Lower lobe of right lung (tissue), 2 donors: ENCODE data around the gene STK32A. TPM values are rescaled to one million over a fixed set of nuclear protein-coding genes. Genes with fewer than 3 reads are reported as not detected.

Experiments
- ATAC-seq, 2 donors: fragments of 200-7000 bp; cut with Tn5 transposase; one replicate each; pipeline ENCODE4 v1.9.1; 2020 to 2022; ENCODE audit warnings: mild to moderate bottlenecking in 2 of 2, moderate library complexity in 2 of 2
- DNase-seq: peaks from one replicate; pipeline ENCODE4 v3.0.0-alpha.2; 2020
- H3K27ac ChIP-seq: fragments of 200-600 bp; one replicate; pipeline ENCODE4 v1.8.0; 2022
- H3K27me3 ChIP-seq: fragments of 200-600 bp; one replicate; pipeline ENCODE4 v1.8.0; 2022; ENCODE audit warnings: low read depth
- H3K36me3 ChIP-seq: fragments of 200-600 bp; one replicate; pipeline ENCODE4 v1.8.0; 2022; ENCODE audit warnings: mild to moderate bottlenecking
- H3K4me1 ChIP-seq: fragments of 200-600 bp; one replicate; pipeline ENCODE4 v1.8.0; 2022
- H3K4me3 ChIP-seq: fragments of 200-600 bp; one replicate; pipeline ENCODE4 v1.8.0; 2022; ENCODE audit warnings: mild to moderate bottlenecking
- H3K9me3 ChIP-seq: fragments of 200-600 bp; one replicate; pipeline ENCODE4 v1.8.0; 2022
- CTCF ChIP-seq: fragments of 200-600 bp; IDR thresholded peaks from one replicate; pipeline ENCODE4 v1.8.0; 2022; ENCODE audit warnings: antibody characterized with exemption, mild to moderate bottlenecking
- intact Hi-C: fragments of 100-400 bp; cut with DNase I; formaldehyde crosslinking; loops from one replicate; pipeline ENCODE4 v1.11.0; 2022
- total RNA-seq: library from RNA; stranded (reverse); fragmentation: NEBNext Ultra II Directional; extraction: Animal tissue kit (Norgen Biotek cat#: 25700); gene quantifications from one replicate; pipeline ENCODE4 v1.2.1, GENCODE V29; 2021
- donor health status: DM: no; HTN: yes; CAD: no; lungs with severe emphysema.

The STK32A gene
- total RNA-seq, 1 donor from 2014 or later: 2.9 TPM

- Histone ChIP-seq H3K4me1 (no peaks in the 10 kb centered on the region), H3K4me3 (no peak overlapping the region), H3K36me3 (no peaks in the 10 kb centered on the region), H3K9me3 (no peaks in the 10 kb centered on the region), H3K27me3 (no peaks in the 10 kb centered on the region), H3K27ac (no peak overlapping the region)
- no peak for TF ChIP-seq CTCF
- ATAC-seq (no peak), DNase-seq (no peak)
- intact Hi-C loops: no loop called here
Observed at GRCh38 chr5:147267082-147267832, 32.4 kb downstream of the STK32A start.

GRCh38 chr5:147276497-147276896, 41.7 kb downstream of the STK32A start:
- no peaks in the 10 kb centered on the region for H3K9me3 ChIP-seq
- no peak overlapping the region for H3K4me3 ChIP-seq
- H3K36me3 ChIP-seq: no peaks in the 10 kb centered on the region
- no peak overlapping the region for H3K27ac ChIP-seq
- H3K27me3 ChIP-seq: no peaks in the 10 kb centered on the region
- ATAC-seq (peak; percentile 48 to 82), DNase-seq (no peak)
- intact Hi-C loops: no loop called here
- no peak for TF ChIP-seq CTCF
- H3K4me1 ChIP-seq: no peaks in the 10 kb centered on the region

DNA sequence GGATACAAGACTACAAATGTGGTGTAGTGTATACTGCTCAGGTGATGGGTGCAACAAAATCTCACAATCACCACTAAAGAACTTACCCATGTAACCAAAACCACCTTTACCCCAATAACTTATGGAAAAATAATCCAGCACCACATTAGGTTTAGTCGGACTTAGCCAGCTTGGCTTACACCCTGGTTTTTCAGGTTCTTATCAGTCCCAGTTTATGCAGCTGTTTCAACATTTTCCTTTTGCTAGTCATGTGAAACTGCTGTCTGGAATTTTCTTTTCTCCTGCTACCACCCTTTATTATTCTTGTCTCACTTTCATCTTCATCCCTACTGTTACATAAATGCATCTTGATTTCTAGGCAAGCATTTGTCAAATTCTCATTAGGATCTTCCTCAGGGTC, 51.5 kb downstream of the STK32A start:
- intact Hi-C loops: no loop called here
- no peak for TF ChIP-seq CTCF
- Histone ChIP-seq H3K9me3 (peaks cover 3% of the 10 kb centered on the region), H3K27me3 (no peaks in the 10 kb centered on the region), H3K27ac (no peak overlapping the region), H3K4me3 (no peak overlapping the region), H3K36me3 (no peaks in the 10 kb centered on the region), H3K4me1 (no peaks in the 10 kb centered on the region)
- ATAC-seq (no peak), DNase-seq (no peak)

GRCh38 chr5:147287110-147287509, 52.3 kb downstream of the STK32A start:
- H3K9me3 ChIP-seq: peaks cover 3% of the 10 kb centered on the region
- intact Hi-C loops: no loop called here

GRCh38 chr5:147290261-147290660, 55.4 kb downstream of the STK32A start:
- Histone ChIP-seq H3K4me3 (no peak overlapping the region), H3K36me3 (no peaks in the 10 kb centered on the region), H3K27ac (peak overlapping the region; percentile 56), H3K4me1 (no peaks in the 10 kb centered on the region), H3K27me3 (no peaks in the 10 kb centered on the region), H3K9me3 (no peaks in the 10 kb centered on the region)
- intact Hi-C loops: no loop called here
- peak; percentile 95 to 98 for ATAC-seq
- DNase-seq: peak; percentile 68
- TF ChIP-seq CTCF: no peak

More at GRCh38 chr5:147287110-147287509, 52.3 kb downstream of the STK32A start:
- Histone ChIP-seq H3K27me3 (no peaks in the 10 kb centered on the region), H3K4me1 (no peaks in the 10 kb centered on the region), H3K36me3 (no peaks in the 10 kb centered on the region), H3K27ac (no peak overlapping the region), H3K4me3 (no peak overlapping the region)
- ATAC-seq: no peak
- DNase-seq: no peak
- no peak for TF ChIP-seq CTCF
